ENCODE measurements around the gene GPSM3.
A peak's percentile ranks its signal among the peaks of the same experiment; 100 is the strongest.

GPSM3 gene

DNA sequence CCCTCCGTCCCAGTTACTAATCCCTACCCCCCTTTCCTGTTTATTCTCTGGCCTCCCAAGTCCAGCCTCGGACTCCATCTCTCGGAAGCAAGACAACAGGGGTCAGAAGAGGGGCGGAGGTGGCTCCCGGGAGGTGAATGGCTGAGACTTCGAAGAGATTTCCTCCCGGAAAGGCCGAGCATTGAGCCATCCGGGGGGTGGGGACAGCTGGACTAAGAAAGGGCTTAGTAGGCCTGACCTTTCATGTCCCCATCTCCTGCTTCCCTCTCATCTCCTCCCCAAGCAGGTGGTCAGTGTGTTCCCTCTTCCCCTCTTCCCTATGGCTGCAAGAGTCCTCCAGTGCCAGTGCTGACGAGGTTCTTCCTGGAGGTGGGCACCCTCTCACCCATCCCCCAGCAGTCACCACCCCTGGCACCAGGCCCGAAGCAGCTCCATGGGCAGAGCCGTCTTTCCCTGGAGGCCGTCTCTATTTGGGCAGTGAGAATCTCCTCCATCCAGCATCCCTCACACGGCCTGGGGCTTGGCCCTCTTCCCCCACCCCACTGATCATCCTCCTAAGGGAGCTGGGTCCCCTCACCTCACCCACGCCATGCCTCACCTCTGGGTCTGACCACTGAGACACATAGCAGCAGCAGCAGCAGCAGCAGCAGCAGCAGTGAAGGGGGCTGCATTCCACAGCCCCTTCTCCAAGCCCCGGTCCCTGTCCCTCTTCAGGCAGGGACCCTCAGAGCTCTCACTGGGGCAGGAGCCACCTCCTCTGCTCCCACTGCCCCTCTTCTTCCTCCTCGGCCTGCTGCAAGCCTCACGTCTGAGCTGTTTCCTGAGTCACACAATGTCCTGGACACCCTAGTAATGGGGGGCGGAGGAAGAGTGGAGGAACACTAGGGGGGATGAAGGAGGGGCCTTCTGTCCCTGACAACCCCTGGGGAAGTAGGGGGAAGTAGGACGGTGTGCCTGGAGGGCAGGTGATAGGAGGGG is 31.1 kb upstream of the GPSM3 start, which contains the start of gene NOTCH4 (continued):
- no peak for TF ChIP-seq MZF1 (tag by site-specific recombination; IDR thresholded peaks at IDR 0.05; ENCODE audit: borderline replicate concordance)
- no peak for TF ChIP-seq ZNF654 (tag by site-specific recombination; IDR thresholded peaks at IDR 0.05; ENCODE audit: low read depth)
- TF ChIP-seq ZNF623 (tag by site-specific recombination; IDR thresholded peaks at IDR 0.05): no peak
- no peak for TF ChIP-seq ZNF223 (tag by site-specific recombination; IDR thresholded peaks at IDR 0.05)
- TF ChIP-seq HOXC10 (CRISPR knock-in tag; IDR thresholded peaks at IDR 0.05): no peak

GRCh38 chr6:32222333-32223230 is 30.1 kb upstream of the GPSM3 start:
- no peak for TF ChIP-seq PATZ1 (tag by site-specific recombination; IDR thresholded peaks at IDR 0.05)
- 0 out of 2 replicates have a peak, but pooled peaks have one; percentile 32 for TF ChIP-seq ZFHX2 (tag by site-specific recombination; conservative IDR thresholded peaks at IDR 0.05)
- 0 out of 2 replicates have a peak, but pooled peaks have one; percentile 7 for TF ChIP-seq EGR2 (tag by site-specific recombination; IDR thresholded peaks at IDR 0.05; ENCODE audit: low read depth)
- TF ChIP-seq ZNF747 (tag by site-specific recombination; IDR thresholded peaks at IDR 0.05): no peak
- no peak for TF ChIP-seq ZNF544 (tag by site-specific recombination; IDR thresholded peaks at IDR 0.05)
- TF ChIP-seq, protein P1, sequence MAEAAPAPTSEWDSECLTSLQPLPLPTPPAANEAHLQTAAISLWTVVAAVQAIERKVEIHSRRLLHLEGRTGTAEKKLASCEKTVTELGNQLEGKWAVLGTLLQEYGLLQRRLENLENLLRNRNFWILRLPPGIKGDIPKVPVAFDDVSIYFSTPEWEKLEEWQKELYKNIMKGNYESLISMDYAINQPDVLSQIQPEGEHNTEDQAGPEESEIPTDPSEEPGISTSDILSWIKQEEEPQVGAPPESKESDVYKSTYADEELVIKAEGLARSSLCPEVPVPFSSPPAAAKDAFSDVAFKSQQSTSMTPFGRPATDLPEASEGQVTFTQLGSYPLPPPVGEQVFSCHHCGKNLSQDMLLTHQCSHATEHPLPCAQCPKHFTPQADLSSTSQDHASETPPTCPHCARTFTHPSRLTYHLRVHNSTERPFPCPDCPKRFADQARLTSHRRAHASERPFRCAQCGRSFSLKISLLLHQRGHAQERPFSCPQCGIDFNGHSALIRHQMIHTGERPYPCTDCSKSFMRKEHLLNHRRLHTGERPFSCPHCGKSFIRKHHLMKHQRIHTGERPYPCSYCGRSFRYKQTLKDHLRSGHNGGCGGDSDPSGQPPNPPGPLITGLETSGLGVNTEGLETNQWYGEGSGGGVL (tag by site-specific recombination; IDR thresholded peaks at IDR 0.05): peak; percentile 44; the same call in 1 of the 2 replicates
- ChIA-PET POLR2A (no interaction called here), CTCF (interaction anchor here (0.9 to 1.1 kb wide), 3 partner anchors 10 to 96 kb away, joined by 3 to 6 read pairs (median 3); no protein-coding TSS in a partner anchor)
- Histone ChIP-seq H3K4me1 (ENCODE audit: control insufficient read depth, insufficient read depth, low read length) (no peaks in the 10 kb centered on the region), H3K36me3 (ENCODE audit: control insufficient read depth in 2 of 2, insufficient read depth in 1 of 2, low read length in 2 of 2) (no peaks in the 10 kb centered on the region), H3K9me3 (ENCODE audit: control insufficient read depth, insufficient read depth, low read depth, low read length) (no peaks in the 10 kb centered on the region), H3K4me3 (ENCODE audit: low read depth, low read length) (no peak overlapping the region), H3K27ac (ENCODE audit: extremely low read depth, low read depth, low read length) (no peak overlapping the region)

DNA sequence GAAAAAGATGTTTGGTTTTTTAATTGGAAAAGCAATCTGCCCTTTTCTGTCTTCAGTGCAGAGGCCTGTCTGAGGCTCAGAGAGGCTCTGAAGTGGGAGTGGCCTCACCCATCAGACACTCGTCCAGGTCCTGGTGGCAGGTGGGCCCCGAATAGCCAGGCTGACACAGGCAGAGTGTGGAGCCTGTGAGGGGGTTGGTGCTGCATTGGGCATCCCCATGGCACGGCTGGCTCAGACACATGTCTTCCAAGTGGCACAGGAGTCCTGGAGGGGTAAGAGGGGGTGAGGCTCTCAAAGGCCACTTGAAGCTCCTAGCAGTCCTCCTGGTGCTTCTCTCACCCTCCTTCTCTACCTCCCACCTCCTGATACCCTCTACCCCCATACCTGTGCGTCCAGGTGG is 27.6 kb upstream of the GPSM3 start:
- ChIA-PET POLR2A (no interaction called here), CTCF (interaction anchor here (0.7 kb wide), 1 partner anchor 53 kb away, joined by 3 read pairs; no protein-coding TSS in a partner anchor)
- no peaks in the 10 kb centered on the region for H3K9me3 ChIP-seq (ENCODE audit: control insufficient read depth, insufficient read depth, low read depth, low read length)
- H3K27ac ChIP-seq (ENCODE audit: extremely low read depth, low read depth, low read length): no peak overlapping the region
- TF ChIP-seq SCRT1 (tag by site-specific recombination; IDR thresholded peaks at IDR 0.05; ENCODE audit: borderline replicate concordance) (no peak), ZBTB17 (tag by site-specific recombination; IDR thresholded peaks at IDR 0.05) (no peak), TRIM28 (IDR thresholded peaks at IDR 0.05; ENCODE audit: borderline replicate concordance, low read length) (no peak), SALL2 (tag by site-specific recombination; IDR thresholded peaks at IDR 0.05; ENCODE audit: borderline replicate concordance) (no peak), KLF7 (tag by site-specific recombination; IDR thresholded peaks at IDR 0.05; ENCODE audit: borderline replicate concordance) (no peak), ZBTB48 (tag by site-specific recombination; IDR thresholded peaks at IDR 0.05) (no peak), ZNF777 (tag by site-specific recombination; IDR thresholded peaks at IDR 0.05; ENCODE audit: borderline replicate concordance) (no peak), ZNF610 (tag by site-specific recombination; IDR thresholded peaks at IDR 0.05; ENCODE audit: borderline replicate concordance) (no peak), ZBTB1 (tag by site-specific recombination; IDR thresholded peaks at IDR 0.05) (no peak), ZNF560 (tag by site-specific recombination; IDR thresholded peaks at IDR 0.05; ENCODE audit: borderline replicate concordance) (no peak), ZNF561 (tag by site-specific recombination; IDR thresholded peaks at IDR 0.05; ENCODE audit: borderline replicate concordance) (no peak), ZNF837 (tag by site-specific recombination; IDR thresholded peaks at IDR 0.05) (no peak), ZNF426 (tag by site-specific recombination; IDR thresholded peaks at IDR 0.05) (no peak)
- TF ChIP-seq, protein P2, sequence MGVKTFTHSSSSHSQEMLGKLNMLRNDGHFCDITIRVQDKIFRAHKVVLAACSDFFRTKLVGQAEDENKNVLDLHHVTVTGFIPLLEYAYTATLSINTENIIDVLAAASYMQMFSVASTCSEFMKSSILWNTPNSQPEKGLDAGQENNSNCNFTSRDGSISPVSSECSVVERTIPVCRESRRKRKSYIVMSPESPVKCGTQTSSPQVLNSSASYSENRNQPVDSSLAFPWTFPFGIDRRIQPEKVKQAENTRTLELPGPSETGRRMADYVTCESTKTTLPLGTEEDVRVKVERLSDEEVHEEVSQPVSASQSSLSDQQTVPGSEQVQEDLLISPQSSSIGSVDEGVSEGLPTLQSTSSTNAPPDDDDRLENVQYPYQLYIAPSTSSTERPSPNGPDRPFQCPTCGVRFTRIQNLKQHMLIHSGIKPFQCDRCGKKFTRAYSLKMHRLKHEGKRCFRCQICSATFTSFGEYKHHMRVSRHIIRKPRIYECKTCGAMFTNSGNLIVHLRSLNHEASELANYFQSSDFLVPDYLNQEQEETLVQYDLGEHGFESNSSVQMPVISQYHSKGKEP (tag by site-specific recombination; IDR thresholded peaks at IDR 0.05): no peak
- no peak overlapping the region for H3K4me3 ChIP-seq (ENCODE audit: low read depth, low read length)
- H3K4me1 ChIP-seq (ENCODE audit: control insufficient read depth, insufficient read depth, low read length): no peaks in the 10 kb centered on the region
- no peaks in the 10 kb centered on the region for H3K36me3 ChIP-seq (ENCODE audit: control insufficient read depth in 2 of 2, insufficient read depth in 1 of 2, low read length in 2 of 2)
